ENCODE results near the gene WASF3.

WASF3 gene

DNA sequence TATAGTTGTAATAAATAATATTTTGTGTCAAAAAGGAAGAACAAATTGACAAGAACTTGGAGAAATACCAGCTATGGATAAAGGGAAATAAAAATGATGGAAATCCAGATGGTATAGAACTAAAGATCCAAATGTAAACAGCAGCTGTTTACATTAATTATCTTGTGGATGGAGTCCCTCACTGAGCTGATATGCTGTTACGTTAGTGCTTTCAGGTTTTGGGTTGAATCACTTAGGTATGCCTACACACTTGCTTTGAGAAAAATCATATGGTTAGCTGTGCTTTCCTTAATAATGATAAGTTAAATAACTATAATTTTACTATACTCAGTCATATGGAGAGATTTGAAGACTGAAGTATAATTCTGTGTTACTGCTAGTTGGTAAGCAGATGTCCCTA, 27.7 kb downstream of the WASF3 start:
- Histone ChIP-seq H3K4me2 (ENCODE audit: low read length) (no peak overlapping the region), H3K9ac (ENCODE audit: low read length) (no peak overlapping the region)

DNA sequence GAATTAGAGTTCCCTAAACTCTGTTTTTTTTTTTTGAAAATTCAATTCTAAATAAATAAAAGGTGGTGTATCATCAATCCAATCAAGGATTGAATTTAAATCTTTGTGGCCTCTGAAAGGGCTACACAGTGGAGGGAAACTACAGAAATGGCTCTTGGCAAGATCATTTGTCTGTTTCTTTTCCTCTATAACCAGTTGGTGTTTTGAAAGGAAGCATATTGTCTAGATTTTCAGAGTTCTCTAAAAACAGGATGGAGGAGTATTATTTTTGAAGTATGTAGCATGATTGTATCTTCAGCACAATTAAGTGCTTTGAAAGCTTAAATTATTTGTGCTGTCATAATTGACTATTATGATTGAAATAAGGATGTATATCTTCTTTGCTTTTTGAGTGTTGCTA, 29.8 kb downstream of the WASF3 start:
- no peak overlapping the region for H3K4me3 ChIP-seq (ENCODE audit: low read depth, low read length, poor library complexity, severe bottlenecking)
- no peak overlapping the region for H3K4me2 ChIP-seq (ENCODE audit: low read length)
- no peak overlapping the region for H3K27ac ChIP-seq (ENCODE audit: low read depth, low read length, poor library complexity, severe bottlenecking)
- no peaks in the 10 kb centered on the region for H3K9me2 ChIP-seq (ENCODE audit: low read depth, low read length)
- H3K9me3 ChIP-seq (ENCODE audit: low read length), result no peaks in the 10 kb centered on the region
- H3K27me3 ChIP-seq (ENCODE audit: insufficient read depth, low read length), result no peaks in the 10 kb centered on the region
- no peaks in the 10 kb centered on the region for H3K4me1 ChIP-seq (ENCODE audit: insufficient read depth, low read length, severe bottlenecking)
- H3K36me3 ChIP-seq (ENCODE audit: insufficient read depth, low read length), result no peaks in the 10 kb centered on the region
- no peaks in the 10 kb centered on the region for H3F3A ChIP-seq (ENCODE audit: insufficient read depth, low read length)
- TF ChIP-seq, protein P1, sequence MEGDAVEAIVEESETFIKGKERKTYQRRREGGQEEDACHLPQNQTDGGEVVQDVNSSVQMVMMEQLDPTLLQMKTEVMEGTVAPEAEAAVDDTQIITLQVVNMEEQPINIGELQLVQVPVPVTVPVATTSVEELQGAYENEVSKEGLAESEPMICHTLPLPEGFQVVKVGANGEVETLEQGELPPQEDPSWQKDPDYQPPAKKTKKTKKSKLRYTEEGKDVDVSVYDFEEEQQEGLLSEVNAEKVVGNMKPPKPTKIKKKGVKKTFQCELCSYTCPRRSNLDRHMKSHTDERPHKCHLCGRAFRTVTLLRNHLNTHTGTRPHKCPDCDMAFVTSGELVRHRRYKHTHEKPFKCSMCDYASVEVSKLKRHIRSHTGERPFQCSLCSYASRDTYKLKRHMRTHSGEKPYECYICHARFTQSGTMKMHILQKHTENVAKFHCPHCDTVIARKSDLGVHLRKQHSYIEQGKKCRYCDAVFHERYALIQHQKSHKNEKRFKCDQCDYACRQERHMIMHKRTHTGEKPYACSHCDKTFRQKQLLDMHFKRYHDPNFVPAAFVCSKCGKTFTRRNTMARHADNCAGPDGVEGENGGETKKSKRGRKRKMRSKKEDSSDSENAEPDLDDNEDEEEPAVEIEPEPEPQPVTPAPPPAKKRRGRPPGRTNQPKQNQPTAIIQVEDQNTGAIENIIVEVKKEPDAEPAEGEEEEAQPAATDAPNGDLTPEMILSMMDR (IDR thresholded peaks at IDR 0.05; ENCODE audit: low read length), result no peak
- no peak for TF ChIP-seq EZH2 (IDR thresholded peaks at IDR 0.05; ENCODE audit: borderline replicate concordance, low read length)
- no peak overlapping the region for H2AFZ ChIP-seq (ENCODE audit: low read length)
- no peaks in the 10 kb centered on the region for H4K20me1 ChIP-seq (ENCODE audit: insufficient read depth, low read length)
- no peaks in the 10 kb centered on the region for H3K79me2 ChIP-seq (ENCODE audit: insufficient read depth, low read length)
- no peak overlapping the region for H3K9ac ChIP-seq (ENCODE audit: low read length)

More for the DNA sequence above, 27.7 kb downstream of the WASF3 start:
- H3F3A ChIP-seq (ENCODE audit: insufficient read depth, low read length), result no peaks in the 10 kb centered on the region
- H3K4me3 ChIP-seq (ENCODE audit: low read depth, low read length, poor library complexity, severe bottlenecking), result no peak overlapping the region
- H4K20me1 ChIP-seq (ENCODE audit: insufficient read depth, low read length), result no peaks in the 10 kb centered on the region
- H3K9me2 ChIP-seq (ENCODE audit: low read depth, low read length), result no peaks in the 10 kb centered on the region
- TF ChIP-seq EZH2 (IDR thresholded peaks at IDR 0.05; ENCODE audit: borderline replicate concordance, low read length), result no peak
- TF ChIP-seq, protein P1 (IDR thresholded peaks at IDR 0.05; ENCODE audit: low read length), result no peak
- no peaks in the 10 kb centered on the region for H3K36me3 ChIP-seq (ENCODE audit: insufficient read depth, low read length)
- no peaks in the 10 kb centered on the region for H3K9me3 ChIP-seq (ENCODE audit: low read length)
- H3K4me1 ChIP-seq (ENCODE audit: insufficient read depth, low read length, severe bottlenecking), result no peaks in the 10 kb centered on the region
- H2AFZ ChIP-seq (ENCODE audit: low read length), result no peak overlapping the region
- H3K27me3 ChIP-seq (ENCODE audit: insufficient read depth, low read length), result no peaks in the 10 kb centered on the region
- no peaks in the 10 kb centered on the region for H3K79me2 ChIP-seq (ENCODE audit: insufficient read depth, low read length)
- no peak overlapping the region for H3K27ac ChIP-seq (ENCODE audit: low read depth, low read length, poor library complexity, severe bottlenecking)

DNA sequence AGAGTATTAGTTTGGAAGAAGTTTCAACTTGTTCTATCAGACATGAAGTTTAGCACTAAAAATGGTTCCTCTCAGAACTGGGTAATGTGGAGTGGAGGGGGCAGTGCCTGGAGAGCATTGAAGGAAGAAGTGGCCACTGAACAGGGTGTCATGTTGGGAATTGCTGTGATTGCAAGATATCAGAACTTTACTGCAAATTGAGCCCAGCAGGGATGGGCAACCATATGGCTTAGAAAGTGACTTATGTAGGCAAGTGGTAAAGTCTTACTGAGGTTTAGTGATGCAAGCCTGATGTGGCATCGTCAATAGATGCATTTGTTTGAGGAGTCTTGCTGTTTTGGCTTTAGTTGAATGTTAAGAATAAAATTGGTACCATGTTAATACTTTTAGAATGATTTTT, 31.7 kb downstream of the WASF3 start:
- H3K4me3 ChIP-seq (ENCODE audit: low read depth, low read length, poor library complexity, severe bottlenecking), result no peak overlapping the region

More for the DNA sequence above, 31.7 kb downstream of the WASF3 start:
- Histone ChIP-seq H3K9me3 (ENCODE audit: low read length) (no peaks in the 10 kb centered on the region), H3K4me2 (ENCODE audit: low read length) (no peak overlapping the region), H2AFZ (ENCODE audit: low read length) (no peak overlapping the region), H3K36me3 (ENCODE audit: insufficient read depth, low read length) (no peaks in the 10 kb centered on the region), H3K27ac (ENCODE audit: low read depth, low read length, poor library complexity, severe bottlenecking) (no peak overlapping the region), H4K20me1 (ENCODE audit: insufficient read depth, low read length) (no peaks in the 10 kb centered on the region), H3K79me2 (ENCODE audit: insufficient read depth, low read length) (no peaks in the 10 kb centered on the region), H3K9me2 (ENCODE audit: low read depth, low read length) (no peaks in the 10 kb centered on the region), H3K9ac (ENCODE audit: low read length) (no peak overlapping the region), H3F3A (ENCODE audit: insufficient read depth, low read length) (no peaks in the 10 kb centered on the region), H3K4me1 (ENCODE audit: insufficient read depth, low read length, severe bottlenecking) (no peaks in the 10 kb centered on the region), H3K27me3 (ENCODE audit: insufficient read depth, low read length) (no peaks in the 10 kb centered on the region)
- TF ChIP-seq, protein P1 (IDR thresholded peaks at IDR 0.05; ENCODE audit: low read length), result no peak
- TF ChIP-seq EZH2 (IDR thresholded peaks at IDR 0.05; ENCODE audit: borderline replicate concordance, low read length), result no peak
